Heart right ventricle (tissue), 16 donors: Measurements from ENCODE around the gene HIRA. TPM values are rescaled to one million over a fixed set of nuclear protein-coding genes. Genes with fewer than 3 reads are reported as not detected.

ENCODE experiments used
- ATAC-seq, 8 donors: fragments of 200-7000 bp; cut with Tn5 transposase; one replicate each; pipeline ENCODE4 v1.9.1; 2020; ENCODE audit warnings: mild to moderate bottlenecking in 8 of 8, moderate library complexity in 8 of 8, moderate number of reproducible peaks in 1 of 8
- DNase-seq, 2 donors: peaks; one replicate each; pipeline ENCODE4 v3.0.0-alpha.2; 2020
- H3K27ac ChIP-seq, 10 donors: fragments of 200-600 bp; sonication (generic) in 2 of 10; one replicate each; pipeline versions ENCODE4 v1.5.0 to v1.8.0; 2020 to 2022; ENCODE audit warnings: mild to moderate bottlenecking in 3 of 10
- H3K27me3 ChIP-seq, 7 donors: fragments of 200-600 bp; one replicate each; pipeline ENCODE4 v1.8.0; 2021 to 2022; ENCODE audit warnings: mild to moderate bottlenecking in 2 of 7
- H3K36me3 ChIP-seq, 9 donors: fragments of 200-600 bp; sonication (generic) in 1 of 9; one replicate each; pipeline versions ENCODE4 v1.5.0 to v1.8.0; 2020 to 2022; ENCODE audit warnings: mild to moderate bottlenecking in 2 of 9
- H3K4me1 ChIP-seq, 9 donors: fragments of 200-600 bp; sonication (generic) in 1 of 9; one replicate each; pipeline versions ENCODE4 v1.5.0 to v1.8.0; 2020 to 2022; ENCODE audit warnings: mild to moderate bottlenecking in 4 of 9
- H3K4me3 ChIP-seq, 10 donors: fragments of 200-600 bp; sonication (generic) in 2 of 10; one replicate each; pipeline versions ENCODE4 v1.5.0 to v1.8.0; 2020 to 2022; ENCODE audit warnings: mild to moderate bottlenecking in 7 of 10, moderate library complexity in 2 of 10
- H3K9me3 ChIP-seq, 11 donors: fragments of 200-600 bp in 10 of 11; sonication (generic) in 2 of 11; one replicate each; pipeline versions ENCODE4 v1.5.0 to v1.8.0; 2013 to 2022; ENCODE audit warnings: mild to moderate bottlenecking in 2 of 11, control low read depth in 1 of 11, moderate library complexity in 1 of 11
- CTCF ChIP-seq, 9 donors: fragments of 200-600 bp; sonication (generic) in 2 of 9; IDR thresholded peaks; one replicate each; pipeline versions ENCODE4 v1.5.0 to v1.8.0; 2021 to 2022; ENCODE audit warnings: antibody characterized with exemption in 9 of 9, mild to moderate bottlenecking in 5 of 9, moderate library complexity in 1 of 9
- WGBS, 2 donors: extraction: QIAGEN DNeasy Blood & Tissue Kit; methylation state at CpG; one replicate each; pipeline ENCODE4 v1.1.7; 2013; ENCODE audit warnings: inconsistent platforms in 1 of 2; 5-methylcytosine and 5-hydroxymethylcytosine counted together
- intact Hi-C, 10 donors: fragments of 100-400 bp; cut with DNase I; formaldehyde crosslinking; loops; one replicate each; pipeline versions ENCODE4 v1.11.1 to v1.14.2; 2022
- polyA plus RNA-seq, 2 donors: library from polyadenylated mRNA; stranded (reverse); fragments of 200-250 nt; gene quantifications; one replicate each; pipeline ENCODE4 v1.2.3, GENCODE V29; 2013
- total RNA-seq, 10 donors: library from RNA; stranded (reverse); fragmentation: NEBNext Ultra II Directional in 3 of 10; extraction: Animal tissue kit (Norgen Biotek cat#: 25700) in 3 of 10; gene quantifications; one replicate each; pipeline versions ENCODE4 v1.2.1 to v1.2.4, GENCODE V29; 2021 to 2023
- donor health status: Arrhythmogenic right ventricular cardiomyopathy.
- donor health status: ischemic (EF 13 %, LVEDD 7.1; RV severe dilation, severe dysfunction).
- donor health status: healthy with polysubstance abuse.
- donor health status: DM: no; HTN: yes; CAD: no.
- donor health status: DM: no; HTN: no; CAD: no.
- donor health status: ischemic (EF 25% LVEDD 6.9; RV normal size, moderate dysfunction).
- donor health status: ischemic (EF 25% LVEDD 5.7; RV mildly dilated, moderate dysfunction).
- donor health status: healthy.
- donor health status: DM: yes; HTN: yes; CAD: no.
- donor health status: Ischemic cardiomyopathy.
- donor health status: ischemic (EF 35%, LVEDD 5.7; RV mildly dilated, moderate dysfunction).
- donor health status: nonischemic (EF 11% LVEDD 7.7; RV severe dilation, severe dysfunction).
- donor health status: DM: yes; HTN: yes; CAD: no.
- donor health status: PGD.
- donor health status: ischemic (EF 29% LVEDD 5.4; RV normal size, mild dysfunction).
- donor health status: nonischemic (EF 23%, LVEDD 6.1; RV moderate dilation, normal function).

Gene HIRA
- total and polyA plus RNA-seq, 12 donors: 3.1 to 23.2 (median 17.5) TPM

- intact Hi-C loops: loop anchor here in 8 of 10 donors (1.0 to 10.0 kb wide), 14 partner anchors 32 to 335 kb away; partner anchors contain the start of genes HIRA (in 3 of the 8), MRPL40 (in 3 of the 8), ESS2 (in 2 of the 8) and SLC25A1 (in 2 of the 8)
- H3K36me3 ChIP-seq: peaks cover 0 to 17% (median 2%) of the 10 kb centered on the region in 9 donors
- ATAC-seq (peak; percentile 95 to 99 (median 98)), DNase-seq (peak; percentile 93 to 98)
- H3K27me3 ChIP-seq: no peaks in the 10 kb centered on the region
- H3K4me1 ChIP-seq: peaks cover 3 to 45% (median 31%) of the 10 kb centered on the region in 9 donors
- no peaks in the 10 kb centered on the region for H3K9me3 ChIP-seq
- peak within 1 kb of the TSS; percentile 93 to 100 (median 98) for H3K27ac ChIP-seq
- peak within 1 kb of the TSS; percentile 58 to 95 (median 86) for H3K4me3 ChIP-seq
- WGBS, 2 donors: 0 to 1% methylated on average over 50 of the region's 50 CpGs
- no peak for TF ChIP-seq CTCF (IDR thresholded peaks at IDR 0.05)
These were observed 48.0 kb upstream of the HIRA start, which contains the start of gene CDC45 for GRCh38 chr22:19479355-19480172. Gene CDC45 (plus strand): TSS chr22:19479920. CDS start chr22:19479969, 49 bp downstream.

GRCh38 chr22:19478901-19479354, 47.4 kb upstream of the HIRA start, which contains the start of gene UFD1:
Gene UFD1 (minus strand): TSS chr22:19479193. CDS start chr22:19479085, 108 bp downstream.
- H3K27me3 ChIP-seq: no peaks in the 10 kb centered on the region
- peak within 1 kb of the TSS; percentile 93 to 100 (median 98) for H3K27ac ChIP-seq
- peak within 1 kb of the TSS; percentile 58 to 95 (median 86) for H3K4me3 ChIP-seq
- peak; percentile 81 to 94 (median 85) for ATAC-seq
- H3K4me1 ChIP-seq: peaks cover 3 to 48% (median 31%) of the 10 kb centered on the region in 9 donors
- peaks cover 0 to 23% (median 9%) of the 10 kb centered on the region in 9 donors for H3K36me3 ChIP-seq
- no peak for TF ChIP-seq CTCF (IDR thresholded peaks at IDR 0.05)
- intact Hi-C loops: loop anchor here in 7 of 10 donors (1.0 to 10.0 kb wide), 13 partner anchors 32 to 335 kb away; partner anchors contain the start of genes HIRA (in 3 of the 7), MRPL40 (in 3 of the 7), ESS2 (in 2 of the 7) and SLC25A1 (in 2 of the 7)
- H3K9me3 ChIP-seq: no peaks in the 10 kb centered on the region
- WGBS, 2 donors: 1% methylated on average over 31 to 42 of the region's 42 CpGs
- peak; percentile 86 for DNase-seq

- no peak for TF ChIP-seq CTCF (IDR thresholded peaks at IDR 0.05)
- DNase-seq (peak in 1 of 2 donors; percentile 16), ATAC-seq (no peak)
- Histone ChIP-seq H3K9me3 (no peaks in the 10 kb centered on the region), H3K36me3 (peaks cover 0 to 30% (median 15%) of the 10 kb centered on the region in 9 donors), H3K4me3 (peak overlapping the region; percentile 58 to 95 (median 86)), H3K27me3 (no peaks in the 10 kb centered on the region), H3K27ac (peak overlapping the region; percentile 93 to 100 (median 98)), H3K4me1 (peaks cover 3 to 48% (median 31%) of the 10 kb centered on the region in 9 donors)
- intact Hi-C loops: loop anchor here in 6 of 10 donors (2.0 to 10.0 kb wide), 9 partner anchors 41 to 333 kb away; partner anchors contain the start of genes HIRA (in 3 of the 6), MRPL40 (in 2 of the 6), CLTCL1 (in 1 of the 6) and ESS2 (in 1 of the 6)
- WGBS, 2 donors: 1% methylated on average over 30 to 31 of the region's 31 CpGs
These were observed 46.7 kb upstream of the HIRA start for GRCh38 chr22:19478045-19478900.
